GM18511 (cell line): Measurements from ENCODE around the gene AFDN.

Source experiments
- ATAC-seq: cut with Tn5 transposase; IDR thresholded peaks from one replicate; pipeline ENCODE4 v1.9.1; 2021; ENCODE audit warnings: mild to moderate bottlenecking, moderate library complexity; ENCODE audit not compliant: unreplicated experiment

AFDN gene

GRCh38 chr6:167794161-167795157 is 32.3 kb upstream of the AFDN start:
- ATAC-seq = no peak

- no peak for ATAC-seq
These were observed 31.3 kb upstream of the AFDN start for GRCh38 chr6:167795321-167795811.

- ATAC-seq = no peak
These were observed 30.9 kb upstream of the AFDN start for GRCh38 chr6:167795874-167796191.

GRCh38 chr6:167796192-167796981 is 30.3 kb upstream of the AFDN start:
- peak; percentile 46 for ATAC-seq

GRCh38 chr6:167797011-167797471 is 29.7 kb upstream of the AFDN start:
- ATAC-seq = no peak

- ATAC-seq = no peak
These were observed 29.0 kb upstream of the AFDN start for GRCh38 chr6:167797476-167798265.

GRCh38 chr6:167798453-167798852 is 28.3 kb upstream of the AFDN start:
- no peak for ATAC-seq

- ATAC-seq = no peak
These were observed 27.5 kb upstream of the AFDN start for GRCh38 chr6:167799033-167799821.

- ATAC-seq = no peak
These were observed 26.2 kb upstream of the AFDN start for GRCh38 chr6:167800549-167800948.

- ATAC-seq = no peak
These were observed 25.4 kb upstream of the AFDN start for GRCh38 chr6:167801263-167801662.

GRCh38 chr6:167802339-167802738 is 24.4 kb upstream of the AFDN start:
- no peak for ATAC-seq

GRCh38 chr6:167803816-167804215 is 22.9 kb upstream of the AFDN start:
- ATAC-seq = no peak

- ATAC-seq = no peak
These were observed 22.3 kb upstream of the AFDN start for GRCh38 chr6:167804281-167805013.

- ATAC-seq = no peak
These were observed 21.2 kb upstream of the AFDN start for GRCh38 chr6:167805349-167806060.

- ATAC-seq = no peak
These were observed 20.5 kb upstream of the AFDN start for GRCh38 chr6:167806061-167806700.

- no peak for ATAC-seq
These were observed 19.5 kb upstream of the AFDN start for GRCh38 chr6:167807200-167807599.

- ATAC-seq = no peak
These were observed 19.0 kb upstream of the AFDN start for GRCh38 chr6:167807756-167808155.

- ATAC-seq = no peak
These were observed 15.7 kb upstream of the AFDN start for GRCh38 chr6:167811040-167811439.
